Upper lobe of left lung (tissue), 6 donors: ENCODE measurements around the gene VPS11. TPM values are rescaled to one million over a fixed set of nuclear protein-coding genes. Genes with fewer than 3 reads are reported as not detected.

Experiments
- ATAC-seq, 2 donors: fragments of 200-7000 bp; cut with Tn5 transposase; one replicate each; pipeline ENCODE4 v1.9.1; 2022; ENCODE audit warnings: mild to moderate bottlenecking in 2 of 2, moderate library complexity in 2 of 2; ENCODE audit not compliant: low FRiP score in 2 of 2
- DNase-seq, 2 donors: peaks; one replicate each; pipeline ENCODE4 v3.0.0-alpha.2; 2019 to 2020
- H3K27ac ChIP-seq, 4 donors: fragments of 200-600 bp; sonication (generic); one replicate each; pipeline ENCODE4 v1.5.1; 2016 to 2019
- H3K27me3 ChIP-seq, 4 donors: fragments of 200-600 bp; sonication (generic); one replicate each; pipeline ENCODE4 v1.5.1; 2017 to 2019
- H3K36me3 ChIP-seq, 4 donors: fragments of 200-600 bp; sonication (generic); one replicate each; pipeline ENCODE4 v1.5.1; 2016 to 2019
- H3K4me1 ChIP-seq, 4 donors: fragments of 200-600 bp; sonication (generic); one replicate each; pipeline ENCODE4 v1.5.1; 2018 to 2019
- H3K4me3 ChIP-seq, 4 donors: fragments of 200-600 bp; sonication (generic); one replicate each; pipeline ENCODE4 v1.5.1; 2017 to 2019; ENCODE audit warnings: mild to moderate bottlenecking in 2 of 4, moderate library complexity in 1 of 4
- H3K9me3 ChIP-seq, 4 donors: fragments of 200-600 bp; sonication (generic); one replicate each; pipeline ENCODE4 v1.5.1; 2018 to 2019
- EP300 ChIP-seq, 4 donors: sonication (generic); formaldehyde crosslinking; IDR thresholded peaks; one replicate each; pipeline ENCODE4 v1.5.1; 2017; ENCODE audit warnings: antibody characterized with exemption in 4 of 4, control low read depth in 2 of 4
- POLR2A ChIP-seq, 4 donors: fragments of 450-650 bp; IDR thresholded peaks; one replicate each; pipeline ENCODE4 v1.5.1; 2016 to 2017; ENCODE audit warnings: antibody characterized with exemption in 4 of 4, mild to moderate bottlenecking in 2 of 4
- POLR2AphosphoS5 ChIP-seq, 2 donors: sonication (generic); formaldehyde crosslinking; IDR thresholded peaks; one replicate each; pipeline ENCODE4 v1.5.1; 2017; ENCODE audit warnings: antibody characterized with exemption in 2 of 2
- WGBS, 2 donors: methylation state at CpG; one replicate each; pipeline ENCODE4 v1.1.5; 2017 to 2018; 5-methylcytosine and 5-hydroxymethylcytosine counted together
- total RNA-seq, 6 donors: library from RNA; depleted of rRNA in 4 of 6; stranded (reverse); fragments of >200 nt in 4 of 6; gene quantifications; one replicate each; pipeline versions ENCODE4 v1.1.0 to v1.2.1, GENCODE V29; 2016 to 2021
- TF ChIP-seq, protein P1 (sequence below), 6 experiments: fragments of 450-650 bp in 4 of 6; fragments of 200-600 bp in 2 of 6; sonication (generic) in 2 of 6; IDR thresholded peaks; one replicate each; pipeline ENCODE4 v1.5.1; 2016 to 2019; ENCODE audit warnings: antibody characterized with exemption in 6 of 6
- donor health status: DM: no; HTN: no; CAD: no; lungs with moderate emphysema.
- donor health status: DM: no; HTN: yes; CAD: no; lungs with severe emphysema.

The VPS11 gene
- total RNA-seq, 6 donors from 2014 or later, result 24.9 to 88.0 (median 40.4) TPM

DNA sequence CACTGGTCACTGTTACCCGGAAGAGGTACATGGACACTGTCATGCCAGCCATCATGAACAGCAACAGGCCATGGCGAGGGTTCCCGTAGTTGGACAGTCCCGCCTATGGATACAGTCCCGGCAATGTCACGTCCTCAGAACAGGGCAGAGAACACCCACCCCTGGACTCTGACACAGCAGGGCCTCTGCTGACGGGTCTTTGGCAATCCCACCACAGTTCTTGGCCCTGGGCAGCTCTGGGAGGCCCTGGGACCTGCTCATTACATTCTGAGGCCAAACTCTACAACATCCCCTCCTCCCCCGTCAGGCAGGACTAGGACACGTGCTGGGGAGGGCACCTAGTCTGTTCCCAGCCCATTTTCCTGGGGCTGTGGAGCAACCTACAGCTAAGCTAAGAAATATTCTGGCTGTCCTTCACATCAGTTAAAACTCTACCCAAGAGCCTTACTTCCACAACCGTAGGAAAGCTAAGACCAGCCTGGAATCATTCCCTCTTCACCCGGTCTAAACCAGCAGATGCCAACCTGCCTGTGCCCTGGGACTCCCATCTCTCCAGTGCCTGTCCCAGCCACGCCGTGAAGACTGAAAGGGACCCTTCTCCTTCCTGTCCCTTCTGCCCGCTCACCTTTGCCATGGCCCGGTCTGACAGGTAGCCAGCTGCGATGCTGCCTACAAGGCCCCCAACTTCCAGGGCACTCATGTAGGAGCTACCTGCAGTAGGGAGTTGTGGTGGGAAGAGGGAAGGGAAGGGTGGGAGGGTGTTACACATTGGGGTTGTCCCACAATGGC lies 41.4 kb upstream of the VPS11 start:
- no peak overlapping the region for H3K4me3 ChIP-seq
- peak overlapping the region in 3 of 4 donors; percentile 35 to 53 (median 43) for H3K27ac ChIP-seq
- TF ChIP-seq, protein P1, sequence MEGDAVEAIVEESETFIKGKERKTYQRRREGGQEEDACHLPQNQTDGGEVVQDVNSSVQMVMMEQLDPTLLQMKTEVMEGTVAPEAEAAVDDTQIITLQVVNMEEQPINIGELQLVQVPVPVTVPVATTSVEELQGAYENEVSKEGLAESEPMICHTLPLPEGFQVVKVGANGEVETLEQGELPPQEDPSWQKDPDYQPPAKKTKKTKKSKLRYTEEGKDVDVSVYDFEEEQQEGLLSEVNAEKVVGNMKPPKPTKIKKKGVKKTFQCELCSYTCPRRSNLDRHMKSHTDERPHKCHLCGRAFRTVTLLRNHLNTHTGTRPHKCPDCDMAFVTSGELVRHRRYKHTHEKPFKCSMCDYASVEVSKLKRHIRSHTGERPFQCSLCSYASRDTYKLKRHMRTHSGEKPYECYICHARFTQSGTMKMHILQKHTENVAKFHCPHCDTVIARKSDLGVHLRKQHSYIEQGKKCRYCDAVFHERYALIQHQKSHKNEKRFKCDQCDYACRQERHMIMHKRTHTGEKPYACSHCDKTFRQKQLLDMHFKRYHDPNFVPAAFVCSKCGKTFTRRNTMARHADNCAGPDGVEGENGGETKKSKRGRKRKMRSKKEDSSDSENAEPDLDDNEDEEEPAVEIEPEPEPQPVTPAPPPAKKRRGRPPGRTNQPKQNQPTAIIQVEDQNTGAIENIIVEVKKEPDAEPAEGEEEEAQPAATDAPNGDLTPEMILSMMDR (IDR thresholded peaks at IDR 0.05), result no peak
- no peak for TF ChIP-seq POLR2A (IDR thresholded peaks at IDR 0.05)
- no peak for TF ChIP-seq EP300 (IDR thresholded peaks at IDR 0.05)
- no peak for TF ChIP-seq POLR2AphosphoS5 (IDR thresholded peaks at IDR 0.05)
- H3K36me3 ChIP-seq, result peaks cover 5 to 65% (median 28%) of the 10 kb centered on the region in 4 donors
- no peak for ATAC-seq
- H3K9me3 ChIP-seq, result no peaks in the 10 kb centered on the region
- DNase-seq, result no peak
- H3K4me1 ChIP-seq, result peaks cover 26 to 42% (median 30%) of the 10 kb centered on the region in 4 donors
- no peaks in the 10 kb centered on the region for H3K27me3 ChIP-seq
- WGBS, 2 donors, result 87 to 96% methylated on average over 12 to 16 of the region's 16 CpGs

DNA sequence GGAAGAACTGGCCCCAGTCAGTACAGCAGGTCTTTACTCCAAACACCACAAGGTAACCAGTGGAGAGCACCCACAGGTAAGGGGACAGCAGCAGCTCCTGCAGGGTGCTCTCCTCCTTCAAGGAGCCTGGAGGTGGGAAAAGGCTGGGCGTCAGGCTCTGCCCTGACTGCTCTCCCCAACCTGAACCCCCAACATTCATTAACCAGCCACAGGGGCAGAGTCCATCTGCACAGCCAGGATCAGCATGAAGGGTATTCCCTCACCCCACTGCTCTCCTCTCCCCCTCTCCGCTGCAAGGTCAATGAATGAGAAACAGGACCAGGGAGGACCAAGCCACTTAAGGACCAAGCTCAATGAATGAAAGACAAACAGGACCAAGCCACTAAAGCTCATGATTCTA lies 40.6 kb upstream of the VPS11 start:
- no peak for ATAC-seq

DNA sequence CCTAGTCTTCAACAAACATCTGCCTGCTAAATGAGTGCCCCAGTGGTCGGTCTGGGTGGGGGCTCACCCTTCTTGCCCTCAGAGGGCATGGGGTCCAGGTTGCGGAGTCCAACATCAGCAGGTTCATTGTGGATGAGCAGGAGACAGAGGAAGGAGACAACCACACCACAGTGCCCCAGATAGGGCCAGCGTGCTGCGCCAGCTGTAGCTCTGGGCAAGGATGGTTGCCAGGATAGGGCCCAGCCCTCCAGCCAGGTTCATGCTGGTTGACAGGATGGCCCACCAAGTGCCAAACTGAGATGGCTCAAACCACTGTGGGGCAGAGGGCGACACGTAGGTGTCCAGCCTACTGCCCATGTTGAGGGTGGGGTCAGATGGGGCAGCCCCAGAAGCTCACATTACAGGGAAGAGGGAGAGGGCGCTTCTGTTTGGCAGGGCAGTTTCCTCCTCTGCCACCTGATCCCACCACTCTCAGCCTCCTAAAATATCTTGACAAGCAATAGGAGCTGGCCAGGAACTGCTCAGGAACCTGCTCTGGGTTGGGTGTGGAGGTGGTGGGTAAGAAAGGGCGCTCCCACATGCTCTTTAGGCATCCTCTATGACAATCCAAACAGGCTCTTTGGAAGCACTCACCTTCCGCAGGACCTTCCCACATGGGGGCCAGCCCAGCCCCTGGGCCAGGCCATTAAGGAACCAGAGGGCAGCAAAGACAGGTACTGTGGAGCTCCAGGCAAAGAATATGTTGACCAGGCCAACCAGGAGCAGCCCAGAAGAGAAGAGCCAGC lies 39.9 kb upstream of the VPS11 start:
- Histone ChIP-seq H3K9me3 (no peaks in the 10 kb centered on the region), H3K4me3 (no peak overlapping the region), H3K4me1 (peaks cover 25 to 40% (median 27%) of the 10 kb centered on the region in 4 donors), H3K27me3 (no peaks in the 10 kb centered on the region), H3K27ac (peak overlapping the region in 1 of 4 donors; percentile 6), H3K36me3 (peaks cover 5 to 49% (median 18%) of the 10 kb centered on the region in 4 donors)
- WGBS, 2 donors, result 94 to 95% methylated on average over 6 to 9 of the region's 9 CpGs
- ATAC-seq (no peak), DNase-seq (no peak)
- TF ChIP-seq EP300 (IDR thresholded peaks at IDR 0.05), result no peak

More for the DNA sequence above, 40.6 kb upstream of the VPS11 start:
- Histone ChIP-seq H3K27ac (peak overlapping the region in 2 of 4 donors; percentile 23 to 53), H3K9me3 (no peaks in the 10 kb centered on the region), H3K4me3 (no peak overlapping the region), H3K4me1 (peaks cover 25 to 40% (median 27%) of the 10 kb centered on the region in 4 donors), H3K27me3 (no peaks in the 10 kb centered on the region), H3K36me3 (peaks cover 5 to 57% (median 24%) of the 10 kb centered on the region in 4 donors)
- 96 to 100% methylated on average over 2 of the region's 2 CpGs for WGBS, 2 donors
- TF ChIP-seq POLR2AphosphoS5 (IDR thresholded peaks at IDR 0.05) (no peak), EP300 (IDR thresholded peaks at IDR 0.05) (no peak), POLR2A (IDR thresholded peaks at IDR 0.05) (no peak)
- TF ChIP-seq, protein P1 (IDR thresholded peaks at IDR 0.05), result no peak
- no peak for DNase-seq

DNA sequence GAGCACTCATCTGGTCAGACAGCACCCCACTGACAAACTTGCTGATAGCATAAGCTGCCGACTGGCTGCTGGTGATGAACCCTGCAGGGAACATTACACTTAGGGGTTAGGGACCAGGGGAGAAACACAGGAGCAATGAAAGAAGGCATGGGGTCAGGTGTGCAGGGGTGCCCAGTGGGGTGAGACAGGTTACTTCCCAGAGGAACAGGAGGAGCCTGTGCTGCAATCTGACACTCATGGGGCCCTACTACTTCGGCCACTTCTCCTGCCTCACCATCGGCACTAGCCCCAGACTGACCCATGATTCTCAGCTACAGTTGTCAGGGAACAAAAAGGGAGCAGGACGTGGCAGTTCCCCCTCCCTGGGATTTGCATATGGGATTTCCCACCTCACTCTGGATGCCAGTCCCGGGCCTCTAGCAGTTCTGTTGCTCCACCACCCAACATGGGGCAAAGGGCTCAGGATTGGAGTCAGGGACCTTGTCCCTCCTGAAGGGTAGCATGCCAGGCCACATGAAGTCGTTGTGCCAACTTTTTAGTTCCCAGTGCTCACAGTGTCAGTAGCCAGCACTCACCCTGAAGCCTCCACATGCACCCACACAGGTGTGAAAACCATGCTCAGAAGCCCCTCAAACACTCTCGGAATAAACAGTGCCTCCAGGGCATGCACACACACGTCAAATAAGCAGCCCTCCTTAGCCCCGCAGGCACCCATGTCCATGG lies 39.1 kb upstream of the VPS11 start:
- 69 to 73% methylated on average over 4 to 9 of the region's 9 CpGs for WGBS, 2 donors
- peak overlapping the region in 2 of 4 donors; percentile 6 to 91 for H3K27ac ChIP-seq

More for the DNA sequence above, 39.1 kb upstream of the VPS11 start:
- Histone ChIP-seq H3K4me3 (no peak overlapping the region), H3K36me3 (peaks cover 5 to 42% (median 15%) of the 10 kb centered on the region in 4 donors), H3K27me3 (no peaks in the 10 kb centered on the region), H3K9me3 (no peaks in the 10 kb centered on the region), H3K4me1 (peaks cover 22 to 40% (median 26%) of the 10 kb centered on the region in 4 donors)
- DNase-seq, result no peak
- no peak for ATAC-seq
- no peak for TF ChIP-seq EP300 (IDR thresholded peaks at IDR 0.05)
- TF ChIP-seq POLR2AphosphoS5 (IDR thresholded peaks at IDR 0.05), result no peak
- TF ChIP-seq, protein P1 (IDR thresholded peaks at IDR 0.05), result no peak
- no peak for TF ChIP-seq POLR2A (IDR thresholded peaks at IDR 0.05)
